ENCODE measurements around the gene EXTL1.

- TF ChIP-seq, protein P1, sequence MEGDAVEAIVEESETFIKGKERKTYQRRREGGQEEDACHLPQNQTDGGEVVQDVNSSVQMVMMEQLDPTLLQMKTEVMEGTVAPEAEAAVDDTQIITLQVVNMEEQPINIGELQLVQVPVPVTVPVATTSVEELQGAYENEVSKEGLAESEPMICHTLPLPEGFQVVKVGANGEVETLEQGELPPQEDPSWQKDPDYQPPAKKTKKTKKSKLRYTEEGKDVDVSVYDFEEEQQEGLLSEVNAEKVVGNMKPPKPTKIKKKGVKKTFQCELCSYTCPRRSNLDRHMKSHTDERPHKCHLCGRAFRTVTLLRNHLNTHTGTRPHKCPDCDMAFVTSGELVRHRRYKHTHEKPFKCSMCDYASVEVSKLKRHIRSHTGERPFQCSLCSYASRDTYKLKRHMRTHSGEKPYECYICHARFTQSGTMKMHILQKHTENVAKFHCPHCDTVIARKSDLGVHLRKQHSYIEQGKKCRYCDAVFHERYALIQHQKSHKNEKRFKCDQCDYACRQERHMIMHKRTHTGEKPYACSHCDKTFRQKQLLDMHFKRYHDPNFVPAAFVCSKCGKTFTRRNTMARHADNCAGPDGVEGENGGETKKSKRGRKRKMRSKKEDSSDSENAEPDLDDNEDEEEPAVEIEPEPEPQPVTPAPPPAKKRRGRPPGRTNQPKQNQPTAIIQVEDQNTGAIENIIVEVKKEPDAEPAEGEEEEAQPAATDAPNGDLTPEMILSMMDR (IDR thresholded peaks at IDR 0.05; ENCODE audit: insufficient read depth, low read length, poor library complexity, severe bottlenecking): no peak
- TF ChIP-seq EZH2phosphoT487 (conservative IDR thresholded peaks at IDR 0.05; ENCODE audit: low read length): no peak
Observed at GRCh38 chr1:26083208-26083607, 61.6 kb downstream of the EXTL1 start.

Data from SU-DHL-6 (cell line).